Uterus (tissue), 2 donors: ENCODE results near the gene STAB1.

Experiments
- CTCF ChIP-seq, 4 experiments: fragments of 200-600 bp in 2 of 4; fragments of 450-650 bp in 2 of 4; sonication (generic) in 2 of 4; IDR thresholded peaks; one replicate each; pipeline ENCODE4 v1.5.1; 2016 to 2019; ENCODE audit warnings: antibody characterized with exemption in 4 of 4, mild to moderate bottlenecking in 2 of 4, moderate library complexity in 1 of 4
- POLR2A ChIP-seq, 2 donors: fragments of 450-650 bp; IDR thresholded peaks; one replicate each; pipeline ENCODE4 v1.6.1; 2016; ENCODE audit warnings: antibody characterized with exemption in 2 of 2, mild to moderate bottlenecking in 1 of 2, moderate library complexity in 1 of 2

DNA sequence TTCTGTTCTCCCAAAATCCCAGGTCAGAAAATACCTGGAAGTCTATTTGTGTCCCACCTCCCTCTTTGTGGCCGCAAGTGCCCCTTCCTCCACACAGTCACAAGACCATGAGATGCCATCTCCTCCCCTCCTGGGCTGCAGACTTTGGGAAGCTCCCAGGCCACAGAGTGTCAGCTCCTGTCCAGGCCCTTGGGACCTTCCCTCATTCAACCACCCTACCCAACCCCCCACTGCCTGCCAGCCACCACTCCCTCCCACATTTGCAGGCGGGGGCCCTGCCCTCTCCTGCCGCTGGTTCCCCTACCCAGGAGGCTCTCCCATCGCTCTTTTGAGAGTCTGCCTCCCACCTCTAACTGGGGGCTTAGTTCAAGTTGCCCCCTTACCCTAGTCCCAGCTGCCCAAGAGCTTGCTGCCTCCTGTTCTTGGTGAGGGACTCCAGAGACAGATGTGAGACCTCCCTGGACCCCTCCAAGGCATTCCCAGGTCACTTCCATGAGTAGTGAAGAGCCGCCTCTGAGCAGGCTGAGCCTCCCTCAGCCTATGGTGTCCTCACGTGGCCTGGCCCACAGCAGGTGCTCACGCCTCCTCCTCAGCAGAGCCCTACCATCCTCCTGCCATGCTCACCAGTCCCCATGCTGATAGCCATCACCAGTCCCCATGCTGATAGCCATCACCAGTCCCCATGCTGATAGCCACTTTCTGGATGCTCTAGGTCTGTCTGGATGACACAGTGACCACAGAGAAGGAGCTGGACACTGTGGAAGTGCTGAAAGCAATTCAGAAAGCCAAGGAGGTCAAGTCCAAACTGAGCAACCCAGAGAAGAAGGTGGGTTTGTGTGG lies 15.9 kb upstream of the STAB1 start:
- TF ChIP-seq CTCF (IDR thresholded peaks at IDR 0.05) (no peak), POLR2A (IDR thresholded peaks at IDR 0.05) (no peak)
